Osteocyte (in vitro differentiated cells): ENCODE data around the gene CDC6. TPM values are rescaled to one million over a fixed set of nuclear protein-coding genes. Genes with fewer than 3 reads are reported as not detected.

Experiments used
- DNase-seq: peaks from one replicate; pipeline ENCODE4 v3.0.0; 2021; ENCODE audit warnings: mixed read lengths; ENCODE audit not compliant: unreplicated experiment; ENCODE audit errors: extremely low spot score
- H3K27ac Mint-ChIP-seq: one replicate; pipeline ENCODE4 v1.8.0; 2021; ENCODE audit warnings: mild to moderate bottlenecking, mixed read lengths; ENCODE audit not compliant: unreplicated experiment
- H3K27me3 Mint-ChIP-seq: one replicate; pipeline ENCODE4 v1.8.0; 2021; ENCODE audit warnings: mixed read lengths; ENCODE audit not compliant: unreplicated experiment
- H3K36me3 Mint-ChIP-seq: one replicate; pipeline ENCODE4 v1.8.0; 2021; ENCODE audit warnings: mixed read lengths; ENCODE audit not compliant: unreplicated experiment
- H3K4me1 Mint-ChIP-seq: one replicate; pipeline ENCODE4 v1.8.0; 2021; ENCODE audit warnings: mixed read lengths; ENCODE audit not compliant: unreplicated experiment
- H3K4me3 Mint-ChIP-seq: one replicate; pipeline ENCODE4 v1.8.0; 2021; ENCODE audit warnings: mild to moderate bottlenecking, moderate library complexity, mixed read lengths; ENCODE audit not compliant: unreplicated experiment
- H3K9me3 Mint-ChIP-seq: one replicate; pipeline ENCODE4 v1.8.0; 2021; ENCODE audit warnings: mixed read lengths; ENCODE audit not compliant: unreplicated experiment
- total RNA-seq: library from RNA; stranded (reverse); gene quantifications from 2 replicates; pipeline ENCODE4 v1.2.1, GENCODE V29; 2021
- TF ChIP-seq, protein P1 (sequence below): fragments of 200-600 bp; sonication (generic); IDR thresholded peaks from 2 replicates; pipeline ENCODE4 v1.5.0; 2021; ENCODE audit warnings: antibody characterized with exemption, mild to moderate bottlenecking, moderate library complexity

CDC6 gene
- total RNA-seq, 1 donor from 2014 or later = 10.8 TPM

DNA sequence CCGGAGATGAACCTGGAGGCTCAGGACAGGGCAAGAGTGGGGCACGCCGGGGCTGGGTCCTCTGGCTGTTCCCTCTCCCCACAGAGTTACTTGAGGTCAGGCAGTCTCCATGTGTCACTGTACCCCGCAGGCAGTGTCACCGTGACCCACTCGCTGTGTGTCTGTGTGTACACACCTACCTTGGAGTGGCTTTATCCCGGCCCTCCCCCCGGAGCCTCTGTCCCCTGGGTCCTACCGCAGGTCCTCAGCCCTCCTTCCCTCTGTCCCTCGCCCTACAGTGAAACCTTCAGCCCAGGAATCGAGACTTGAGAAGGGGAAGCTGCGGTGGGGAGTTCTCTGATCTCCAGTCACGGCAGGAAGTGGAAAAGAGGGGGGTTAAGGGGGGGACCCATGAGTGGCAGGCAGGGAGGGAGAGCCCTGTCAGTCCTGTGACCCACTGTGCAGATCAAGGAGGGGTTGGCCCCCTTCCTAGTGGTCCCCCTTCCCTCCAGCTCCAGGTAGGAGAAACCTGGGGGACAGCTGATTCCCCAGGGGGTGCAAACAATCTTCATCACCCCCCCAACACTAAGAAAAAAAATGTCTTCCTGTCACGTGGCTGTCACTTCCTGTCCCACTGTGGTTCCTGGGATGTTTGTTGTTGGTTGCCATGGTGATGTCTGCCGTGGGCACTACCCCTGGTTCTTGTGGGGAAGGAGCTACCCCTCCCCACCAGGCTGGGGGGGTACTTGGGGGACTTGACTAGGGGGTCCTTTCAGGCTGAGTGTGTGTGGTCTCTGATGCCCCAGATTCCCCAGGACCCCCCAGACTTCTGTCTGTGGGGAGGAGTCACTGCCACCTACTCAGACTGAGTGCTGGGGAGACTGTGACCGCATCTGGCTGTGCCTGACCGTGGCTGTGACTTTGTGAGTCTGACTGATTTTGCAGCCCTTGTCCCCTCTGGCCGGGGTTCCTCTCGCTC, 35.0 kb downstream of the CDC6 start:
- Mint-ChIP-seq H3K4me1 (peaks cover 86% of the 10 kb centered on the region), H3K36me3 (no peaks in the 10 kb centered on the region), H3K4me3 (peak overlapping the region; percentile 97), H3K27ac (peak overlapping the region; percentile 99), H3K27me3 (no peaks in the 10 kb centered on the region), H3K9me3 (no peaks in the 10 kb centered on the region)
- TF ChIP-seq, protein P1, sequence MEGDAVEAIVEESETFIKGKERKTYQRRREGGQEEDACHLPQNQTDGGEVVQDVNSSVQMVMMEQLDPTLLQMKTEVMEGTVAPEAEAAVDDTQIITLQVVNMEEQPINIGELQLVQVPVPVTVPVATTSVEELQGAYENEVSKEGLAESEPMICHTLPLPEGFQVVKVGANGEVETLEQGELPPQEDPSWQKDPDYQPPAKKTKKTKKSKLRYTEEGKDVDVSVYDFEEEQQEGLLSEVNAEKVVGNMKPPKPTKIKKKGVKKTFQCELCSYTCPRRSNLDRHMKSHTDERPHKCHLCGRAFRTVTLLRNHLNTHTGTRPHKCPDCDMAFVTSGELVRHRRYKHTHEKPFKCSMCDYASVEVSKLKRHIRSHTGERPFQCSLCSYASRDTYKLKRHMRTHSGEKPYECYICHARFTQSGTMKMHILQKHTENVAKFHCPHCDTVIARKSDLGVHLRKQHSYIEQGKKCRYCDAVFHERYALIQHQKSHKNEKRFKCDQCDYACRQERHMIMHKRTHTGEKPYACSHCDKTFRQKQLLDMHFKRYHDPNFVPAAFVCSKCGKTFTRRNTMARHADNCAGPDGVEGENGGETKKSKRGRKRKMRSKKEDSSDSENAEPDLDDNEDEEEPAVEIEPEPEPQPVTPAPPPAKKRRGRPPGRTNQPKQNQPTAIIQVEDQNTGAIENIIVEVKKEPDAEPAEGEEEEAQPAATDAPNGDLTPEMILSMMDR = no peak
- DNase-seq = no peak

DNA sequence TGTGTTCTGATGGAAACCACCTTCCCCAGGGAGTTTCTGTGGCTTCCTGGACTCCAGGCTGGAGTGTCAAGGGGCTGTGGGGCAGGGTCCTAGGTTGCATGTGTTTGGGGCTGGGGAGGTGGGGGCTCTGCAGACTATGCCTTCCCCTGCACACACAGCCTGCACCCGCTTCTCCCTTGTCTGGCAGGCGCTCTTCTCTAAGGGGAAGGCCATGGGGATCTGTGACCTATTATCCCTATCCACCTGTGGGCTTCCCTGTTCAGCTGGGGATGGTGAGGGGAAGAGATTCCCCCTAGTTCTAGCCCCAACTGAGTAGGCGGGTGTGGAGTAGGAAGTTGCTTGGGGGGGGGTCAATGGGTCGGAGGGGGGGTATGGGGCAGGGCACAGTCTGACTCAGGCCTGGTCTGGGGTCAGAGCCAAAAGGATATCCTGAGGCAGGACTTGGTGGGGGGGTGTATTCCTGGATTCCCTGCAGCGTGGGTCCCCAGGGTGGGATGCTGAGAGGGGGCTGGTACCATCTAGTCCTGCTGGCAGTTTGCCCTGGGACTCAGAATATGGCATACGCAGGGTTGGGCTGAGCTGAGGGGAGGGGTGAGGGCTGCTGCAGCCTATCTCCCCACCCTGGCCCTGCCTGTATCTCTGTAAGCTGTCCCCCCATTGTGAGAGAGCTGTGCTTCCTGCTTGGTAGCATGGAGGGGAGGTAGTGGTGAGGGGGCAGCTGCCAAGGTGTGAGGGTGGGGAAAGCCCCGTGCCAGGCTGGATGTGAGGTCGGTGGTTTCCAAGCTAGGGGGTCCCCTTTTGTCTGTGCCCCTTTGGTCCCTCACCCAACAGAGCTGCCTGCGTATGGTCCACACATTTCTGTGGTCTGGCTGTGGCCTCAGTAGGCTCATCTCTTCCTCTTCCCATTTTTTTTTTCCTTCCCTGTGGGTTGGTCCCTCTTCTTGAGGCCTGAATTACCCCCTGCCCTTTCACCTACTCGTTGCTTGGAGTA, 36.0 kb downstream of the CDC6 start:
- Mint-ChIP-seq H3K27me3 (no peaks in the 10 kb centered on the region), H3K36me3 (peaks cover 3% of the 10 kb centered on the region), H3K9me3 (no peaks in the 10 kb centered on the region), H3K4me3 (peak overlapping the region; percentile 97), H3K4me1 (peaks cover 90% of the 10 kb centered on the region), H3K27ac (peak overlapping the region; percentile 99)
- TF ChIP-seq, protein P1 = no peak
- no peak for DNase-seq

DNA sequence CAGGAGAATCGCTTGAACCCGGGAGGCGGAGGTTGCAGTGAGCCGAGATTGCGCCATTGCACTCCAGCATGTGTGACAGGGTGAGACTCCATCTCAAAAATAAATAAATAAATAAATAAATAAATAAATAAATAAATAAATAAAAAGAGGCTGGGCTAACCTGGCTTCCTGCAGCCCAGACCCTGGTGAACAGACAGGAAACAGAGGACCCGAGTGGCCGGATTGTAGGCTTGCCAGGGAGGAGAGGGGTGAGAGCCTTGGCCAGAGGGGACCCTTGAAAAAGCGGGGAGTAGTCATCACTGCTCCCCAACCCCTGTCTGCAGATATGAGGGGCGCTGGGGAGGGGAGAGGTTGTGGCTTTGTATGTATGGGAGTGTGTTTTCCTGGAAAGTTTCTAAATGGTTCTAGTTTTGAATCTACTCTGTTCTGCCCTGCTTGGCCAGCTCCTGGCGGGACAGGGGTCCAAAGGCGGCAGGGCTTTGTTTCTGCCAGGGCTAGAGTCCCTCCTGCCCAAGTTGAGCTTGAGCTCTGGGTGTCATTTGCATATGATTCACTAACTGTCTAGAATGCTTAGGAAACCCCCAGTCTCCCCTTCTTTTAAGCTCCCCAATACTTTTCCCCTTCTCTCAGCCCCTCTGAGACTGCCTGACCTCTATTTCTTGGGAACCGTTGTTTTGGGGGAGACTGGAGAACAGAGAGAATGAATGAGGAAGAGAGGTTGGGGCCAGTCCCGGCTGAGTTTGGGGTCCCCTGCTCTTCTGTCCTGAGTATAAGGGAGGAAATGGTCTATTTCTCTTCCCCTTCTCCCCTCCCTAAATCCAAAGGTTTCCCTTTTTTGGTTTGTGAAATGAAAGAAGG, 37.7 kb downstream of the CDC6 start:
- H3K27ac Mint-ChIP-seq = peak overlapping the region; percentile 34
- TF ChIP-seq, protein P1 = no peak
- no peaks in the 10 kb centered on the region for H3K27me3 Mint-ChIP-seq
- H3K4me1 Mint-ChIP-seq = peaks cover 83% of the 10 kb centered on the region
- no peak for DNase-seq
- H3K4me3 Mint-ChIP-seq = no peak overlapping the region
- no peaks in the 10 kb centered on the region for H3K9me3 Mint-ChIP-seq
- peaks cover 3% of the 10 kb centered on the region for H3K36me3 Mint-ChIP-seq

DNA sequence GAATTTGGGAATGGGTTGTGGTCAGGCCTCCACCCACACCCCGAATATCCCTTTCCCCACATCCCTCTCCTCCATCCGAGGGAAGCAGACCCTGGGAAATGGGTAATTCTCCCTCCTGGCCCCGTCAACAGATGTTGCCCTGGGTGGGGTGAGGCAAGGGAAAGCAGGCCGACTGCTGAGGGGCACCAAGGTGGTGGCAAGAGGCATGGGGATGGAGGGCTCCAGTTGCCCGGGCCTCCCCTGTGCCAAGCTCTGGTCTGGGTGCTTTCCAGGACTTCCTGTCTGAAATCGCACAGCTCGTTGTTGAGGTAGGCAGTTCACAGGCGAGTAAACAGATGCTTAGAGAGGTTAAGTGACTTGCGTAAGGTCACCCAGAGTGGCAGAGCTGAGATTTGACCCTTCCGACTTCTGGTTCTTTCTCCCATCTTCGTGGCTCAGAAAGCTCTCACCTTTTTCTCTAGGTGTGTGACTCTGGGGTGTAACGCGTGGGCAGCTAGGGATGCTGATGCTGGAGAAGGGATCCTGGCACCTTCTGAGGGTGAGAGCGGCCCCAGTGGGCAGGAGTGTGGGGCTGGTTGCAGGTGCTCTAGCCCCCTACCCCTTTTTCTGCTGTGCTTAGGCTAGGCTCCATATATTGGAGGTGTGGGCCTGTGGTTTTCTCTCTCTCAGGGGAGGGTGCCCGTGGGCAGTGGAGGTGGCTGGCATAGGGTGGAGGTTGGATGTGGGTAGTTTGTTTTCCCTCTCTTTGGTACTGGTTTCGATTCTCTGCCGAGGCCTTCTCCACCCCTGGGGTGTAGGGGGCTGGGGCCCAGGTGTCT, 38.5 kb downstream of the CDC6 start:
- TF ChIP-seq, protein P1 = no peak
- Mint-ChIP-seq H3K9me3 (no peaks in the 10 kb centered on the region), H3K27me3 (no peaks in the 10 kb centered on the region), H3K36me3 (peaks cover 5% of the 10 kb centered on the region), H3K27ac (peak overlapping the region; percentile 72), H3K4me1 (peaks cover 83% of the 10 kb centered on the region), H3K4me3 (no peak overlapping the region)
- no peak for DNase-seq
